Psoas muscle (tissue), 8 donors: ENCODE data around the gene APBA3. TPM values are rescaled to one million over a fixed set of nuclear protein-coding genes. Genes with fewer than 3 reads are reported as not detected.

Experiments
- ATAC-seq, 4 donors: fragments of 200-7000 bp; cut with Tn5 transposase; one replicate each; pipeline ENCODE4 v1.9.1; 2020; ENCODE audit warnings: moderate library complexity in 3 of 4, mild to moderate bottlenecking in 2 of 4
- DNase-seq, 2 donors: peaks; one replicate each; pipeline ENCODE4 v3.0.0-alpha.2; 2020
- H3K27ac ChIP-seq: fragments of 200-600 bp; one replicate; pipeline ENCODE4 v1.8.0; 2022
- H3K27me3 ChIP-seq, 3 donors: fragments of 200-600 bp in 1 of 3; one replicate each; pipeline versions ENCODE4 v1.6.1 to v1.8.0; 2013 to 2022; ENCODE audit warnings: low read length in 2 of 3, mild to moderate bottlenecking in 2 of 3, moderate library complexity in 1 of 3; ENCODE audit not compliant: insufficient read depth in 3 of 3
- H3K36me3 ChIP-seq, 2 donors: fragments of 200-600 bp in 1 of 2; one replicate each; pipeline versions ENCODE4 v1.6.1 to v1.8.0; 2013 to 2022; ENCODE audit warnings: low read depth in 1 of 2, mild to moderate bottlenecking in 1 of 2, moderate library complexity in 1 of 2; ENCODE audit not compliant: insufficient read depth in 1 of 2
- H3K4me1 ChIP-seq: fragments of 200-600 bp; one replicate; pipeline ENCODE4 v1.8.0; 2022
- H3K4me3 ChIP-seq: fragments of 200-600 bp; one replicate; pipeline ENCODE4 v1.8.0; 2022; ENCODE audit warnings: mild to moderate bottlenecking
- H3K9me3 ChIP-seq: fragments of 200-600 bp; one replicate; pipeline ENCODE4 v1.8.0; 2022
- WGBS, 3 donors: extraction: QIAGEN DNeasy Blood & Tissue Kit; methylation state at CpG; one replicate each; pipeline versions ENCODE4 v1.1.6 to v1.1.7; 2013; 5-methylcytosine and 5-hydroxymethylcytosine counted together
- intact Hi-C, 2 donors: fragments of 100-400 bp; cut with DNase I; formaldehyde crosslinking; loops; one replicate each; pipeline versions ENCODE4 v1.11.0 to v1.14.2; 2022
- polyA plus RNA-seq, 3 donors: library from polyadenylated mRNA; stranded (reverse); fragments of 200-250 nt; gene quantifications; one replicate each; pipeline ENCODE4 v1.2.3, GENCODE V29; 2013
- total RNA-seq, 4 donors: library from RNA; stranded (reverse); fragmentation: NEBNext Ultra II Directional in 2 of 4; extraction: Animal tissue kit (Norgen Biotek cat#: 25700) in 2 of 4; gene quantifications; one replicate each; pipeline versions ENCODE4 v1.2.1 to v1.2.4, GENCODE V29; 2021 to 2023
- TF ChIP-seq, protein P1 (sequence below): fragments of 200-600 bp; IDR thresholded peaks from one replicate; pipeline ENCODE4 v1.8.0; 2022; ENCODE audit warnings: antibody characterized with exemption
- donor health status: healthy with polysubstance abuse.
- donor health status: DM: no; HTN: no; CAD: no; lungs with moderate emphysema.
- donor health status: Bipolar disorder and iron deficiency.
- donor health status: healthy.
- donor health status: DM: yes; HTN: yes; CAD: no.
- donor health status: DM: no; HTN: no; CAD: no.
- donor health status: DM: no; HTN: no; CAD: no.
- donor health status: DM: yes; HTN: yes; CAD: no.

APBA3 gene
- total and polyA plus RNA-seq, 7 donors, result 17.7 to 30.1 (median 19.4) TPM

DNA sequence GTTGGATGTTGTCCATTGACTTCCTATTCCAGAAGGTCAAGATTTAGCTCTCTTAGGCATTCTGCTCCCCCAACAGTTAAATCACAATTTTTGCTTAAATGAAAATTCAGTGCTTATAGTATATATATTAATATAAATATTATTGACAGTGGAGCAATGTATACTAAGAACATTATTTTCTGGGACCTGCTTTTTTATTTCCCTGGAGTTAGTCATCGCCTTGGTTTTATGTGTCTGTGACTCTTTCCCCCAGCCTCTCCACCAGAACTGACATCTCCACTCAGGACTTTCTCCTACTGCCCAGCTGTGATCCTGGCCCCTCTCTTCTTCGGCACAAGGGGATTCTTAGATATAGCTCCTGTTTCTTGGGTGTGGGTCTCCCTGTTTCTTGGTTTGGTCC, 34.9 kb upstream of the APBA3 start:
- TF ChIP-seq, protein P1, sequence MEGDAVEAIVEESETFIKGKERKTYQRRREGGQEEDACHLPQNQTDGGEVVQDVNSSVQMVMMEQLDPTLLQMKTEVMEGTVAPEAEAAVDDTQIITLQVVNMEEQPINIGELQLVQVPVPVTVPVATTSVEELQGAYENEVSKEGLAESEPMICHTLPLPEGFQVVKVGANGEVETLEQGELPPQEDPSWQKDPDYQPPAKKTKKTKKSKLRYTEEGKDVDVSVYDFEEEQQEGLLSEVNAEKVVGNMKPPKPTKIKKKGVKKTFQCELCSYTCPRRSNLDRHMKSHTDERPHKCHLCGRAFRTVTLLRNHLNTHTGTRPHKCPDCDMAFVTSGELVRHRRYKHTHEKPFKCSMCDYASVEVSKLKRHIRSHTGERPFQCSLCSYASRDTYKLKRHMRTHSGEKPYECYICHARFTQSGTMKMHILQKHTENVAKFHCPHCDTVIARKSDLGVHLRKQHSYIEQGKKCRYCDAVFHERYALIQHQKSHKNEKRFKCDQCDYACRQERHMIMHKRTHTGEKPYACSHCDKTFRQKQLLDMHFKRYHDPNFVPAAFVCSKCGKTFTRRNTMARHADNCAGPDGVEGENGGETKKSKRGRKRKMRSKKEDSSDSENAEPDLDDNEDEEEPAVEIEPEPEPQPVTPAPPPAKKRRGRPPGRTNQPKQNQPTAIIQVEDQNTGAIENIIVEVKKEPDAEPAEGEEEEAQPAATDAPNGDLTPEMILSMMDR, result no peak
- Histone ChIP-seq H3K4me1 (no peaks in the 10 kb centered on the region), H3K27me3 (peaks cover 0 to 23% (median 1%) of the 10 kb centered on the region in 3 donors), H3K27ac (no peak overlapping the region), H3K9me3 (no peaks in the 10 kb centered on the region), H3K4me3 (no peak overlapping the region), H3K36me3 (no peaks in the 10 kb centered on the region)
- intact Hi-C loops, result no loop called here
- 90 to 93% (median 92%) methylated on average over 2 of the region's 2 CpGs for WGBS, 3 donors
- no peak for DNase-seq
- ATAC-seq, result no peak

DNA sequence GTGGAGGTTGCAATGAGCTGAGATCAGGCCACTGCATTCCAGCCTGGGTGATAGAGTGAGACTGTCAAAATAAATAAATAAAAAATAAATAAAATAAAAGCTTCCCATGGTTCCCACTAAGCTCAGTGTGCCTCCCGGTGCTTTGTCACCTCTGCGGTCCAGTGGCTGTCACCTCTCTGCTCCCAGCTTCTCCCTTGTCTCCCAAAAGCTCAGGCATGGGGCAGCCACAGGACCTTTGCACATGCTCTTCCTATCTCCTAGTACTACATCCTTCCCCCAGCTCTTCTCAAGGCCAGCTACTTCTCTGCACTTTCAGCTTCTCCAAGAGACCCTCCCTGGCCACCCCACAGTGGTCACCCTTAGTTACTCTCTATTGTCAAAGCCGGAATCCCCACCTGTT, 32.3 kb upstream of the APBA3 start:
- intact Hi-C loops, result no loop called here
- H3K4me3 ChIP-seq, result no peak overlapping the region
- TF ChIP-seq, protein P1, result no peak
- DNase-seq, result no peak
- H3K27me3 ChIP-seq, result peaks cover 0 to 10% (median 4%) of the 10 kb centered on the region in 3 donors
- H3K27ac ChIP-seq, result no peak overlapping the region
- ATAC-seq, result no peak
- no peaks in the 10 kb centered on the region for H3K36me3 ChIP-seq
- no peaks in the 10 kb centered on the region for H3K9me3 ChIP-seq
- 86 to 98% (median 89%) methylated on average over 3 of the region's 3 CpGs for WGBS, 3 donors
- no peaks in the 10 kb centered on the region for H3K4me1 ChIP-seq

DNA sequence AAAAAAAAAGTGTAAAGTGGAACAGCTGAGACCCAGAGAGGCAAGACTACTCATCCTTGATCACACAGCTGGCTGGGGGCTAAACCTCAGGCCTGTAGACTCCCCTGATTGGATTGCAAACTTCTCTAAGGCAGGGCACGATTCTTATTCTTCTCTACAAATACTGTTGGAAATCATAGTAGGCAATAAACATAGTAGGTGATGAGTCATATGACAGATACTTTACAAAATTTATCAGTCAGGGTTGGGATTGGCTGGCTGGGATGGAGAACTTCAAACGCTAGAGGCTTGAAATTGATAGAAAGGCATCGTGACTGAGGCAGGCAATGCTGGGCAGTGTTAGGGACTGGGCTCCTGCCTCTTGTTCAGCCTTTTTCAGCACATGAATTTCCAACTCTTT, 30.6 kb upstream of the APBA3 start:
- H3K4me3 ChIP-seq, result no peak overlapping the region
- H3K27me3 ChIP-seq, result peaks cover 0 to 17% (median 6%) of the 10 kb centered on the region in 3 donors
- no peaks in the 10 kb centered on the region for H3K9me3 ChIP-seq
- intact Hi-C loops, result no loop called here
- DNase-seq (no peak), ATAC-seq (no peak)
- H3K4me1 ChIP-seq, result no peaks in the 10 kb centered on the region
- TF ChIP-seq, protein P1, result no peak
- 65 to 86% (median 72%) methylated on average over 3 of the region's 3 CpGs for WGBS, 3 donors
- no peak overlapping the region for H3K27ac ChIP-seq
- H3K36me3 ChIP-seq, result no peaks in the 10 kb centered on the region

DNA sequence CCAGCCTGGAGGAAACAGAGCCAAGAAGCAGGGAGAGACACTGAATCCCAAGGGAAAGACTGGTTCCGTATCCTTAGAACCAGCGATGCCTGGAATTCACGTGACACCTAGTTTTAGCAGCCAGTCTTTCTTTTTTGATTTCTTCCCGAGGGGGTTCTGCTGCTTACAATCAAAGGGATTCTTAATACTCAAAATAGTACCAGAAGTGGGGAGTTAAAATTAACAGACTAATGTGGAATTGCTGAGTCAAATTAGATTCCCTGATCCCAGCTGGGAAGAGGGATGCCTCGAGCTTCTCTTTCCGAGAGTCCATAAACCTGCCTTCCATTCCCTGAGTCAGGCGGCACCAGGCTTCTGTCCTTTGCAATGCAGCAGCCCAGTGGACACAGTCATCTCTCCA, 29.4 kb upstream of the APBA3 start:
- Histone ChIP-seq H3K36me3 (no peaks in the 10 kb centered on the region), H3K27me3 (peaks cover 0 to 27% (median 6%) of the 10 kb centered on the region in 3 donors), H3K4me1 (no peaks in the 10 kb centered on the region), H3K27ac (no peak overlapping the region), H3K9me3 (no peaks in the 10 kb centered on the region), H3K4me3 (no peak overlapping the region)
- intact Hi-C loops, result no loop called here
- ATAC-seq, result no peak
- DNase-seq, result no peak
- 64 to 73% (median 68%) methylated on average over 7 of the region's 7 CpGs for WGBS, 3 donors
- TF ChIP-seq, protein P1, result no peak

DNA sequence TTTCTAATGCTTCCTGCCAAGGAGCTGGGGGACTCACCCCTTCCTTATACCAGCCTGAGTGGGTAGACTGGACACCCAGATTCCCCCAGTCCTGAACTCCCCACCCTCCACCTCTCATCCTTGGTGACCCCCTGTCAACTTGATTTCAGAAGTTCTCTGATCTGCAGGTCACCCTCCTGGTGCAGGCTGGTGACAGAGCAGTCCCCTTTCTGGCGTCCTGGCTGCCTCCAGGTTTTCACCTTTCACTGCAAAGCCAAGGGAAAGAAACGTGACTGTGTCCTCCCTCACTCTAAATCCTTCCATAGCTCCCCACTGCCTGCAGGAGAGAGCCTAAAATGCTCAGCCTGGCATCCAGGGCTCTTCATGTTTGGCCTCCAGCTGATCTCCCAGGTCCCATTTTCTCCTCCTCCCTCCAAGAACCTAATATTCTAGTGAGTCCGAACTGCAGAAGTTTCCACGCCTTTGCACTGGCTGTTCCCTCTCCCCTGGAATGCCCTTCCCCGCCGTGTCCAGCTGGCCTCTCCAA, 28.8 kb upstream of the APBA3 start:
- 65 to 76% (median 66%) methylated on average over 6 of the region's 6 CpGs for WGBS, 3 donors
- intact Hi-C loops, result no loop called here
- no peaks in the 10 kb centered on the region for H3K4me1 ChIP-seq

More for the DNA sequence above, 28.8 kb upstream of the APBA3 start:
- H3K27ac ChIP-seq, result no peak overlapping the region
- H3K36me3 ChIP-seq, result no peaks in the 10 kb centered on the region
- ATAC-seq (no peak), DNase-seq (no peak)
- no peak overlapping the region for H3K4me3 ChIP-seq
- H3K27me3 ChIP-seq, result peaks cover 0 to 32% (median 11%) of the 10 kb centered on the region in 3 donors
- H3K9me3 ChIP-seq, result no peaks in the 10 kb centered on the region
- TF ChIP-seq, protein P1, result no peak
